HEK293 (cell line): ENCODE measurements around the gene ZBTB48.

Experiments
- CTCF ChIA-PET: fragments of 350-600 bp; formaldehyde crosslinking; extraction: SDS; loops from one replicate; lab custom pipeline; 2021; ENCODE audit warnings: antibody characterized with exemption; lab: Yijun Ruan, JAX
- POLR2A ChIA-PET: fragments of 300-600 bp; formaldehyde crosslinking; extraction: SDS; loops from one replicate; lab custom pipeline; 2020; ENCODE audit warnings: antibody characterized with exemption, inconsistent platforms; lab: Yijun Ruan, JAX
- H3K27ac ChIP-seq: fragments of 200-500 bp; sonication (Bioruptor generic); 2 replicates; pipeline ENCODE4 v1.5.1; 2014; ENCODE audit warnings: low read depth, low read length, control low read depth, inconsistent platforms; ENCODE audit errors: extremely low read depth
- H3K36me3 ChIP-seq, 2 experiments: fragments of 200-500 bp in 1 of 2; sonication (Bioruptor generic) in 1 of 2; 1 replicate in 1 of 2; 2 replicates in 1 of 2; pipeline ENCODE4 v1.5.1; 2014 to 2017; ENCODE audit warnings: inconsistent platforms in 2 of 2, low read length in 2 of 2; ENCODE audit not compliant: control insufficient read depth in 2 of 2, insufficient read depth in 1 of 2
- H3K4me1 ChIP-seq: fragments of 200-500 bp; sonication (Bioruptor generic); 2 replicates; pipeline ENCODE4 v1.5.1; 2014; ENCODE audit warnings: mild to moderate bottlenecking, low read length, inconsistent platforms; ENCODE audit not compliant: control insufficient read depth, insufficient read depth
- H3K4me3 ChIP-seq: 2 replicates; pipeline ENCODE4 v1.5.1; 2011; ENCODE audit warnings: low read depth, mild to moderate bottlenecking, control low read depth, low read length, moderate library complexity
- H3K9me3 ChIP-seq: fragments of 200-500 bp; sonication (Bioruptor generic); 2 replicates; pipeline ENCODE4 v1.5.1; 2014; ENCODE audit warnings: low read depth, low read length, inconsistent platforms; ENCODE audit not compliant: control insufficient read depth, insufficient read depth
- GLI4 ChIP-seq: fragments of 450-650 bp; formaldehyde crosslinking; IDR thresholded peaks from 2 replicates; pipeline ENCODE4 v1.5.1; 2016; ENCODE audit warnings: missing biosample characterization, missing genetic modification characterization
- KLF1 ChIP-seq: fragments of 450-650 bp; formaldehyde crosslinking; IDR thresholded peaks from 2 replicates; pipeline ENCODE4 v1.5.1; 2016; ENCODE audit warnings: missing biosample characterization, missing genetic modification characterization
- KLF10 ChIP-seq: fragments of 450-650 bp; IDR thresholded peaks from 2 replicates; pipeline ENCODE4 v1.5.1; 2018; ENCODE audit warnings: missing biosample characterization, mild to moderate bottlenecking, missing genetic modification characterization
- KLF9 ChIP-seq: fragments of 450-650 bp; formaldehyde crosslinking; IDR thresholded peaks from 2 replicates; pipeline ENCODE4 v1.5.1; 2016; ENCODE audit warnings: missing biosample characterization, missing genetic modification characterization, low read depth
- PRDM10 ChIP-seq: fragments of 450-650 bp; formaldehyde crosslinking; IDR thresholded peaks from 2 replicates; pipeline ENCODE4 v1.5.1; 2016; ENCODE audit warnings: missing biosample characterization, missing genetic modification characterization
- RBAK ChIP-seq: fragments of 450-650 bp; formaldehyde crosslinking; IDR thresholded peaks from 2 replicates; pipeline ENCODE4 v1.5.1; 2016; ENCODE audit warnings: missing biosample characterization, missing genetic modification characterization
- REPIN1 ChIP-seq: fragments of 450-650 bp; formaldehyde crosslinking; IDR thresholded peaks from 2 replicates; pipeline ENCODE4 v1.5.1; 2017; ENCODE audit warnings: missing biosample characterization, missing genetic modification characterization, low read depth
- SP7 ChIP-seq: fragments of 450-650 bp; formaldehyde crosslinking; IDR thresholded peaks from 2 replicates; pipeline ENCODE4 v1.5.1; 2016; ENCODE audit warnings: missing biosample characterization, missing genetic modification characterization
- TCF7L2 ChIP-seq: IDR thresholded peaks from 2 replicates; pipeline ENCODE4 v1.6.1; 2011; ENCODE audit warnings: low read depth, mild to moderate bottlenecking, inconsistent platforms, low read length, moderate library complexity, borderline replicate concordance
- WT1 ChIP-seq: fragments of 450-650 bp; formaldehyde crosslinking; IDR thresholded peaks from 2 replicates; pipeline ENCODE4 v1.5.1; 2016; ENCODE audit warnings: missing biosample characterization, missing genetic modification characterization
- ZBTB26 ChIP-seq: fragments of 450-650 bp; formaldehyde crosslinking; optimal IDR thresholded peaks from 2 replicates; pipeline ENCODE3; 2016; ENCODE audit warnings: missing biosample characterization, mild to moderate bottlenecking, missing genetic modification characterization
- ZFP37 ChIP-seq: fragments of 450-650 bp; formaldehyde crosslinking; IDR thresholded peaks from 2 replicates; pipeline ENCODE4 v1.5.1; 2016; ENCODE audit warnings: missing biosample characterization, missing genetic modification characterization
- ZNF112 ChIP-seq: fragments of 450-650 bp; formaldehyde crosslinking; IDR thresholded peaks from 2 replicates; pipeline ENCODE4 v1.5.0; 2017; ENCODE audit warnings: missing biosample characterization, missing genetic modification characterization
- ZNF157 ChIP-seq: fragments of 450-650 bp; formaldehyde crosslinking; IDR thresholded peaks from 2 replicates; pipeline ENCODE4 v1.5.1; 2016; ENCODE audit warnings: missing biosample characterization, missing genetic modification characterization
- ZNF175 ChIP-seq: fragments of 450-650 bp; formaldehyde crosslinking; IDR thresholded peaks from 2 replicates; pipeline ENCODE4 v1.5.1; 2016; ENCODE audit warnings: missing biosample characterization, missing genetic modification characterization
- ZNF214 ChIP-seq: fragments of 450-650 bp; formaldehyde crosslinking; IDR thresholded peaks from 2 replicates; pipeline ENCODE4 v1.5.1; 2017; ENCODE audit warnings: missing biosample characterization, mild to moderate bottlenecking, missing genetic modification characterization, borderline replicate concordance
- ZNF248 ChIP-seq: fragments of 450-650 bp; formaldehyde crosslinking; IDR thresholded peaks from 2 replicates; pipeline ENCODE4 v1.5.1; 2017; ENCODE audit warnings: missing biosample characterization, missing genetic modification characterization
- ZNF324 ChIP-seq: fragments of 450-650 bp; formaldehyde crosslinking; IDR thresholded peaks from 2 replicates; pipeline ENCODE4 v1.5.1; 2016; ENCODE audit warnings: missing biosample characterization, missing genetic modification characterization
- ZNF350 ChIP-seq: fragments of 450-650 bp; formaldehyde crosslinking; IDR thresholded peaks from 2 replicates; pipeline ENCODE4 v1.5.0; 2017; ENCODE audit warnings: missing biosample characterization, mild to moderate bottlenecking, missing genetic modification characterization
- ZNF366 ChIP-seq: fragments of 450-650 bp; formaldehyde crosslinking; conservative IDR thresholded peaks from 2 replicates; pipeline ENCODE4 v1.5.1; 2016; ENCODE audit warnings: missing biosample characterization, missing genetic modification characterization
- ZNF423 ChIP-seq: fragments of 450-650 bp; formaldehyde crosslinking; IDR thresholded peaks from 2 replicates; pipeline ENCODE4 v1.5.1; 2016; ENCODE audit warnings: missing biosample characterization, missing genetic modification characterization
- ZNF433 ChIP-seq: fragments of 450-650 bp; formaldehyde crosslinking; IDR thresholded peaks from 2 replicates; pipeline ENCODE4 v1.5.1; 2016; ENCODE audit warnings: missing biosample characterization, missing genetic modification characterization, low read depth
- ZNF473 ChIP-seq: fragments of 450-650 bp; formaldehyde crosslinking; IDR thresholded peaks from 2 replicates; pipeline ENCODE4 v1.5.1; 2017; ENCODE audit warnings: missing biosample characterization, missing genetic modification characterization
- ZNF501 ChIP-seq: fragments of 450-650 bp; formaldehyde crosslinking; IDR thresholded peaks from 2 replicates; pipeline ENCODE4 v1.5.1; 2016; ENCODE audit warnings: missing biosample characterization, missing genetic modification characterization
- ZNF561 ChIP-seq: fragments of 450-650 bp; IDR thresholded peaks from 2 replicates; pipeline ENCODE4 v1.5.1; 2018; ENCODE audit warnings: missing biosample characterization, missing genetic modification characterization, borderline replicate concordance
- ZNF580 ChIP-seq: fragments of 450-650 bp; formaldehyde crosslinking; IDR thresholded peaks from 2 replicates; pipeline ENCODE4 v1.5.1; 2016; ENCODE audit warnings: missing biosample characterization, missing genetic modification characterization
- ZNF677 ChIP-seq: fragments of 450-650 bp; IDR thresholded peaks from 2 replicates; pipeline ENCODE4 v1.5.0; 2018; ENCODE audit warnings: missing biosample characterization, mild to moderate bottlenecking, missing genetic modification characterization, moderate library complexity
- ZNF692 ChIP-seq: fragments of 450-650 bp; formaldehyde crosslinking; IDR thresholded peaks from 2 replicates; pipeline ENCODE4 v1.5.1; 2016; ENCODE audit warnings: missing biosample characterization, missing genetic modification characterization
- ZNF830 ChIP-seq: fragments of 450-650 bp; IDR thresholded peaks from 2 replicates; pipeline ENCODE4 v1.5.0; 2018; ENCODE audit warnings: missing biosample characterization, missing genetic modification characterization, low read depth, mild to moderate bottlenecking, moderate library complexity
- ZNF843 ChIP-seq: fragments of 450-650 bp; formaldehyde crosslinking; IDR thresholded peaks from 2 replicates; pipeline ENCODE4 v1.5.1; 2016; ENCODE audit warnings: missing biosample characterization, missing genetic modification characterization
- ZSCAN18 ChIP-seq: fragments of 450-650 bp; formaldehyde crosslinking; IDR thresholded peaks from 2 replicates; pipeline ENCODE4 v1.5.1; 2016; ENCODE audit warnings: missing biosample characterization, missing genetic modification characterization
- ZXDB ChIP-seq: fragments of 450-650 bp; formaldehyde crosslinking; IDR thresholded peaks from 2 replicates; pipeline ENCODE4 v1.5.1; 2016; ENCODE audit warnings: missing biosample characterization, missing genetic modification characterization

The ZBTB48 gene

GRCh38 chr1:6634371-6635052 lies 54.7 kb downstream of the ZBTB48 start:
- H3K4me3 ChIP-seq = no peak overlapping the region
- peaks cover 17 to 98% of the 10 kb centered on the region in 2 experiments; a peak in 2 of 3 replicates for H3K36me3 ChIP-seq
- H3K27ac ChIP-seq = no peak overlapping the region
- no peaks in the 10 kb centered on the region for H3K9me3 ChIP-seq
- ChIA-PET POLR2A (interaction anchor here (0.6 to 1.5 kb wide), 4 partner anchors 22 to 142 kb away, joined by 3 to 7 read pairs (median 4); partner anchors contain the start of gene ZBTB48), CTCF (interaction anchor here (0.6 to 3.1 kb wide), 11 partner anchors 8 to 1367 kb away, joined by 3 to 14 read pairs (median 4); partner anchors contain the start of gene ZBTB48)
- H3K4me1 ChIP-seq = no peaks in the 10 kb centered on the region
- TF ChIP-seq ZXDB (tag by site-specific recombination) = no peak
- no peak for TF ChIP-seq ZNF423 (tag by site-specific recombination)
- peak; percentile 58 for TF ChIP-seq ZNF692
- no peak for TF ChIP-seq ZNF561 (tag by site-specific recombination)
- no peak for TF ChIP-seq ZNF248 (tag by site-specific recombination)
- no peak for TF ChIP-seq REPIN1 (tag by site-specific recombination)
- TF ChIP-seq ZSCAN18 (tag by site-specific recombination) = no peak
- no peak for TF ChIP-seq RBAK (tag by site-specific recombination)
- TF ChIP-seq ZBTB26 (tag by site-specific recombination) = no peak
- no peak for TF ChIP-seq ZNF175 (tag by site-specific recombination)
- no peak for TF ChIP-seq GLI4 (tag by site-specific recombination)
- TF ChIP-seq ZNF324 (tag by site-specific recombination) = no peak
- TF ChIP-seq ZNF157 (tag by site-specific recombination) = no peak
- TF ChIP-seq ZNF473 (tag by site-specific recombination) = no peak
- TF ChIP-seq PRDM10 = no peak
- no peak for TF ChIP-seq ZNF350 (tag by site-specific recombination)
- TF ChIP-seq KLF1 = peak; percentile 86
- TF ChIP-seq ZNF366 = no peak
- no peak for TF ChIP-seq ZNF214
- TF ChIP-seq ZNF580 = no peak
- no peak for TF ChIP-seq KLF10
- TF ChIP-seq ZNF112 (tag by site-specific recombination) = no peak
- TF ChIP-seq ZNF501 (tag by site-specific recombination) = peak; percentile 48; the same call in 1 of the 2 replicates
- TF ChIP-seq ZNF433 (tag by site-specific recombination) = no peak
- TF ChIP-seq ZFP37 = no peak
- no peak for TF ChIP-seq ZNF830 (tag by site-specific recombination)
- no peak for TF ChIP-seq SP7
- TF ChIP-seq ZNF843 (tag by site-specific recombination) = no peak
- TF ChIP-seq WT1 (tag by site-specific recombination) = no peak
- no peak; the same call in 1 of the 2 replicates for TF ChIP-seq ZNF677 (tag by site-specific recombination)
- TF ChIP-seq TCF7L2 = no peak
- TF ChIP-seq KLF9 (tag by site-specific recombination) = peak; percentile 58
